Upper lobe of right lung (tissue), 1 donor: ENCODE measurements around the gene VRK1. TPM values are rescaled to one million over a fixed set of nuclear protein-coding genes. Genes with fewer than 3 reads are reported as not detected.

ENCODE experiments used
- ATAC-seq: fragments of 200-7000 bp; cut with Tn5 transposase; one replicate; pipeline ENCODE4 v1.9.1; 2020; ENCODE audit warnings: mild to moderate bottlenecking, moderate library complexity
- DNase-seq: peaks from one replicate; pipeline ENCODE4 v3.0.0-alpha.2; 2020
- H3K27ac ChIP-seq: fragments of 200-600 bp; one replicate; pipeline ENCODE4 v1.8.0; 2022
- H3K27me3 ChIP-seq: fragments of 200-600 bp; one replicate; pipeline ENCODE4 v1.8.0; 2022; ENCODE audit warnings: mild to moderate bottlenecking
- H3K36me3 ChIP-seq: fragments of 200-600 bp; one replicate; pipeline ENCODE4 v1.8.0; 2022
- H3K4me1 ChIP-seq: fragments of 200-600 bp; one replicate; pipeline ENCODE4 v1.8.0; 2022
- H3K4me3 ChIP-seq: fragments of 200-600 bp; one replicate; pipeline ENCODE4 v1.8.0; 2022; ENCODE audit warnings: mild to moderate bottlenecking
- H3K9me3 ChIP-seq: fragments of 200-600 bp; one replicate; pipeline ENCODE4 v1.8.0; 2022
- intact Hi-C: fragments of 100-400 bp; cut with DNase I; formaldehyde crosslinking; loops from one replicate; pipeline ENCODE4 v1.11.0; 2022
- total RNA-seq: library from RNA; stranded (reverse); fragmentation: NEBNext Ultra II Directional; extraction: Animal tissue kit (Norgen Biotek cat#: 25700); gene quantifications from one replicate; pipeline ENCODE4 v1.2.1, GENCODE V29; 2021
- TF ChIP-seq, protein P1 (sequence below): fragments of 200-600 bp; IDR thresholded peaks from one replicate; pipeline ENCODE4 v1.8.0; 2022; ENCODE audit warnings: antibody characterized with exemption
- donor health status: DM: no; HTN: yes; CAD: no; lungs with severe emphysema.

Gene VRK1
- total RNA-seq, 1 donor from 2014 or later: 10.2 TPM

DNA sequence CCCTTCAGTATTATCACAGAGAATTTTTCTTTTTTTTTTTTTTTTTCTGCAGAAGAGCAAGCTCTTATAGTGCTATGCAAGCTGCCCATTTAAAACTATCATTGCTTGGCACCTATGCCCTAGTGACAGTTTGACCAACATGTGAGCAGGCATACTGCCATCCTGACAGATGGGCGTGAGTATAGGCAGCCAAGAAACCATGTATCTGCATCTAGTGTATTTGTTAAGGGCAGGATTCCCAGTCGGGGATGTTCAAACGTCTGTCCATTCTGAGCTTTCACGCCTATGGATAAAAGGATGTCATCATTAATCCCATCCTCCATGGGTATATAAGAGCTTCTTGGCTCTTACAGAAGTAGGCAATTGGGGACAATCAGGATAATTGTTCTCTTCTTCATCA, 8.8 kb downstream of the VRK1 start:
- TF ChIP-seq, protein P1, sequence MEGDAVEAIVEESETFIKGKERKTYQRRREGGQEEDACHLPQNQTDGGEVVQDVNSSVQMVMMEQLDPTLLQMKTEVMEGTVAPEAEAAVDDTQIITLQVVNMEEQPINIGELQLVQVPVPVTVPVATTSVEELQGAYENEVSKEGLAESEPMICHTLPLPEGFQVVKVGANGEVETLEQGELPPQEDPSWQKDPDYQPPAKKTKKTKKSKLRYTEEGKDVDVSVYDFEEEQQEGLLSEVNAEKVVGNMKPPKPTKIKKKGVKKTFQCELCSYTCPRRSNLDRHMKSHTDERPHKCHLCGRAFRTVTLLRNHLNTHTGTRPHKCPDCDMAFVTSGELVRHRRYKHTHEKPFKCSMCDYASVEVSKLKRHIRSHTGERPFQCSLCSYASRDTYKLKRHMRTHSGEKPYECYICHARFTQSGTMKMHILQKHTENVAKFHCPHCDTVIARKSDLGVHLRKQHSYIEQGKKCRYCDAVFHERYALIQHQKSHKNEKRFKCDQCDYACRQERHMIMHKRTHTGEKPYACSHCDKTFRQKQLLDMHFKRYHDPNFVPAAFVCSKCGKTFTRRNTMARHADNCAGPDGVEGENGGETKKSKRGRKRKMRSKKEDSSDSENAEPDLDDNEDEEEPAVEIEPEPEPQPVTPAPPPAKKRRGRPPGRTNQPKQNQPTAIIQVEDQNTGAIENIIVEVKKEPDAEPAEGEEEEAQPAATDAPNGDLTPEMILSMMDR: no peak
- intact Hi-C loops: no loop called here
- Histone ChIP-seq H3K27ac (no peak overlapping the region), H3K27me3 (no peaks in the 10 kb centered on the region), H3K4me3 (no peak overlapping the region), H3K9me3 (no peaks in the 10 kb centered on the region), H3K36me3 (no peaks in the 10 kb centered on the region), H3K4me1 (no peaks in the 10 kb centered on the region)
- ATAC-seq (no peak), DNase-seq (no peak)

DNA sequence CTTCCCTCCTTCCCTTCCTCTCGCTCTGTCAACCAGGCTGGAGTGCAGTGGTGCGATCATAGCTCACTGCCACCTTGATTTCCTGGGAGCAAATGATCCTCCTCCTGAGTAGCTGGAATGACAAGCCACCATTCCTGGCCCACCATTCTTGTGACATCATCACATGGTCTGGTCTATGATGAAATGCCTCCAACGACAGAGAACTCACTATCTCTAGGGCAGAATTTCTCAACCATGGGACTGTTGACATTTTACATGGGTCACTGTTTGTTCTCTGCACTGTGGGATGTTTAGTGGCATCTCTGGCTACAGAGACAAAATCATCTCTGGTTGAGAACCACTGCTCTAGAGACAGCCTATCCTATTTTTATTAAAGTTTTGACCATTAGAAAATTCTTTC, 9.7 kb downstream of the VRK1 start:
- Histone ChIP-seq H3K4me3 (no peak overlapping the region), H3K36me3 (no peaks in the 10 kb centered on the region), H3K27ac (no peak overlapping the region), H3K27me3 (no peaks in the 10 kb centered on the region), H3K9me3 (no peaks in the 10 kb centered on the region), H3K4me1 (no peaks in the 10 kb centered on the region)
- DNase-seq (no peak), ATAC-seq (peak; percentile 55)
- intact Hi-C loops: no loop called here
- TF ChIP-seq, protein P1: no peak

DNA sequence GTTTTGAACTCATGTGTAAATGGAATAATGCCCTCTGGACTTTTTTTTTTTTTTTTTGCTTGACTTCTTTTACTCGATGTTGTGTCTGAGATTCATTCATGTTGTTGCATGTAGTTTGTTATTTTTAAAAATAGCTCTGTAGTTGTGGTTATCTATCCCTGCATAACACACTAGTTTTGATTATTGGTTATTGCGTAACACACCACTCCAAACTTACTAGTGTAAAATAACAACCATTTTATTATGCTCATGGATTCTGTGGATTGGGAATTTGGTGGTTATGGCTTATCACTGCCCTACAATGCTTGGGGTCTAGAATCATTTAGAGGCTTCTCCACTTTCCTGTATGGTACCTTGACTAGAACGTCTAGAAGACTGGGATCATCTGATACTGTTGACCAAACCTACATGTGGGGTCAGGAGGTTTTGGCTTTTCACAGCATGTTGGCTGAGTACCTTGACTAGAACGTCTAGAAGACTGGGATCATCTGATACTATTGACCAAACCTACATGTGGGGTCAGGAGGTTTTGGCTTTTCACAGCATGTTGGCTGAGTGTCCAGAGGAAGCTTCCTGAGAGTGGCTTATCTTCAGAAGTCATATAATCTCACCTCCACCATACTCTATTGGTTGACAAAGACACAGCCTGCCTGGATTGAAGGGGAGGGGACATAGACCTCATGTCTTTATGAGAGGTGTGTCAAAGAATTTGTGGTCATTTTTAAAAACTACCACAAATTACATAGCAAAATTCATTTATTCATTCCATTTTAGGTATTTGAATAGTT, 11.6 kb downstream of the VRK1 start:
- Histone ChIP-seq H3K9me3 (no peaks in the 10 kb centered on the region), H3K27me3 (no peaks in the 10 kb centered on the region), H3K36me3 (no peaks in the 10 kb centered on the region), H3K4me3 (no peak overlapping the region), H3K4me1 (no peaks in the 10 kb centered on the region), H3K27ac (no peak overlapping the region)
- no peak for ATAC-seq
- no peak for DNase-seq
- TF ChIP-seq, protein P1: no peak
- intact Hi-C loops: no loop called here

DNA sequence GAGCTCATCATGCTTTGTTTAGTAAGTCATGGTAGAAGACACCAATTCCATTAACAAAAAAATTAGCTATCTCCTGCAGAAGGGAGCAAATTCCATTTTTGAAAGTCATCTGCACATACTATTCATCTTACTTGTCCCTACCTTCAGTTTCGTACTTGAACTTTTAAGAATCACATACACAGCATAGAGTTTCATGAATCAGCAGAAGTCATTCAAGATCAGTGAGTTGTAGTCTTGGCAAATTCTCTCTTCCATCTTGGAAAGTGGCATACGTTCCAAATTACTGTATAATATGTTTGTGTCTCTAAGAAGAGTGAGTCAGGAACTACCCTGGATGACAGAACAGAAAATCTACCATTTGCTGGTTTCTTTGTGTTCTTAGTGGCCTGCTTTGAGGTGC, 14.1 kb downstream of the VRK1 start:
- no peak overlapping the region for H3K4me3 ChIP-seq
- no peaks in the 10 kb centered on the region for H3K36me3 ChIP-seq
- TF ChIP-seq, protein P1: no peak
- ATAC-seq (no peak), DNase-seq (no peak)
- intact Hi-C loops: no loop called here
- no peaks in the 10 kb centered on the region for H3K9me3 ChIP-seq
- H3K27ac ChIP-seq: no peak overlapping the region
- H3K4me1 ChIP-seq: no peaks in the 10 kb centered on the region
- H3K27me3 ChIP-seq: no peaks in the 10 kb centered on the region

DNA sequence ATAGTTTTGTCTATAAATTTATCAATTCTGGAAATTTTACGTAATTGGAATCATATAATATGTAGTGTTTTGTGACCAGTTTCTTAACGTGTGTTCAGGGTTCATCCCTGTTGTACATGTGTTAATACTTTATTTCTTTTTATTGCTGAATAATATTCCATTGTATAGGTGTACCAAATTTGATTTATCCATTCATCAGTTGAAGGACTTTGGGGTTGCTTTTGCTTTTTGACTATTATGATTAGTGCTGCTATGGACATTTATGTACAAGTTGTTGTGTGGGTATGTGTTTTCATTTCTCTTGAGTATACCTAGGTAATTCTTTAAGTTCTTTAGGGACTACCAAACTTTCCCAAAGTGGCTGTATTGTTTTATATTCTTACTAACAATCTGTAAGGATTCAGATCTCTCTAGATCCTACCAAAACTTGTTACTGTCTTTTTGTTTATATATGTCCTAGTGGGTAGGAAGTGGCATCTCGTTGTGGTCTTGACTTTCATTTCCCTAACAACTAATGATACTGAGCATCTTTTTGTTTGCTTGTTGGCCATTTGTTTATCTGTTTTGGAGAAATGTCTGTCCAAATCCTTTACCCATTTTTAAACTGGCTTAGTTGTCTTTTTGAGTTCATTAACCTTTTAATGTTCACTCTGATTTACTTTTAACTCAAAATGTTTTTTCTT, 14.9 kb downstream of the VRK1 start:
- Histone ChIP-seq H3K27me3 (no peaks in the 10 kb centered on the region), H3K9me3 (no peaks in the 10 kb centered on the region), H3K4me1 (no peaks in the 10 kb centered on the region), H3K4me3 (no peak overlapping the region), H3K36me3 (no peaks in the 10 kb centered on the region), H3K27ac (no peak overlapping the region)
- intact Hi-C loops: no loop called here
- TF ChIP-seq, protein P1: no peak
- no peak for ATAC-seq
- DNase-seq: no peak
